Stimulated activated CD8-positive, alpha-beta memory T cell treated with anti-CD3 and anti-CD28 coated beads, Interleukin-12 subunit alpha, Interleukin-12 subunit beta, amount 100 ng/mL, for 24 hours (primary cell): ENCODE results near the gene NPAS2.

ENCODE experiments used
- DNase-seq: peaks from one replicate; pipeline ENCODE4 v3.0.0-alpha.2; 2020; ENCODE audit errors: extremely low read depth

The NPAS2 gene

GRCh38 chr2:100882645-100883613 lies 63.0 kb downstream of the NPAS2 start:
- DNase-seq: no peak

GRCh38 chr2:100884145-100884621 lies 64.2 kb downstream of the NPAS2 start:
- DNase-seq: no peak

GRCh38 chr2:100886085-100886484 lies 66.1 kb downstream of the NPAS2 start:
- DNase-seq: no peak

GRCh38 chr2:100887039-100887578 lies 67.2 kb downstream of the NPAS2 start:
- no peak for DNase-seq

GRCh38 chr2:100887713-100888495 lies 68.0 kb downstream of the NPAS2 start:
- DNase-seq: no peak

GRCh38 chr2:100888601-100889000 lies 68.7 kb downstream of the NPAS2 start:
- DNase-seq: no peak

- no peak for DNase-seq
Observed at GRCh38 chr2:100889286-100889685, 69.3 kb downstream of the NPAS2 start.

- no peak for DNase-seq
Observed at GRCh38 chr2:100891906-100892642, 72.1 kb downstream of the NPAS2 start.

GRCh38 chr2:100893392-100894104 lies 73.6 kb downstream of the NPAS2 start:
- no peak for DNase-seq

- DNase-seq: no peak
Observed at GRCh38 chr2:100894105-100894795, 74.3 kb downstream of the NPAS2 start.

GRCh38 chr2:100894796-100895156 lies 74.8 kb downstream of the NPAS2 start:
- DNase-seq: no peak

GRCh38 chr2:100895402-100895801 lies 75.5 kb downstream of the NPAS2 start:
- DNase-seq: no peak

GRCh38 chr2:100895934-100896685 lies 76.2 kb downstream of the NPAS2 start:
- DNase-seq: no peak

- no peak for DNase-seq
Observed at GRCh38 chr2:100898035-100898665, 78.2 kb downstream of the NPAS2 start.

GRCh38 chr2:100900156-100900795 lies 80.3 kb downstream of the NPAS2 start:
- no peak for DNase-seq

GRCh38 chr2:100902817-100903405 lies 83.0 kb downstream of the NPAS2 start:
- no peak for DNase-seq

- DNase-seq: no peak
Observed at GRCh38 chr2:100903534-100904258, 83.8 kb downstream of the NPAS2 start.
